Ascending aorta (tissue), 2 donors: ENCODE results near the gene MAP3K4. TPM values are rescaled to one million over a fixed set of nuclear protein-coding genes. Genes with fewer than 3 reads are reported as not detected.

ENCODE experiments used
- DNase-seq, 2 donors: peaks; one replicate each; pipeline ENCODE4 v3.0.0-alpha.2; 2019; ENCODE audit warnings: low spot score in 2 of 2
- H3K27ac ChIP-seq, 2 donors: fragments of 200-600 bp; sonication (generic); one replicate each; pipeline ENCODE4 v1.5.1; 2016 to 2017; ENCODE audit warnings: mild to moderate bottlenecking in 1 of 2
- H3K27me3 ChIP-seq: fragments of 200-600 bp; sonication (generic); one replicate; pipeline ENCODE4 v1.5.1; 2017
- H3K36me3 ChIP-seq, 2 donors: fragments of 200-600 bp; sonication (generic); one replicate each; pipeline ENCODE4 v1.5.1; 2016
- H3K4me1 ChIP-seq, 2 donors: fragments of 200-600 bp; sonication (generic); one replicate each; pipeline ENCODE4 v1.5.1; 2016 to 2017; ENCODE audit warnings: mild to moderate bottlenecking in 1 of 2
- H3K4me3 ChIP-seq, 2 donors: fragments of 200-600 bp; sonication (generic); one replicate each; pipeline ENCODE4 v1.5.1; 2016 to 2017; ENCODE audit warnings: mild to moderate bottlenecking in 1 of 2
- H3K9me3 ChIP-seq, 2 donors: fragments of 200-600 bp; sonication (generic); one replicate each; pipeline ENCODE4 v1.5.1; 2016
- CTCF ChIP-seq, 3 experiments: fragments of 200-600 bp in 2 of 3; fragments of 450-650 bp in 1 of 3; sonication (generic) in 2 of 3; IDR thresholded peaks; one replicate each; pipeline ENCODE4 v1.5.1; 2016 to 2019; ENCODE audit warnings: antibody characterized with exemption in 3 of 3, mild to moderate bottlenecking in 1 of 3, moderate library complexity in 1 of 3
- intact Hi-C: fragments of 100-400 bp; cut with DNase I; formaldehyde crosslinking; loops from one replicate; pipeline ENCODE4 v1.15.1; 2023
- total RNA-seq: library from RNA; depleted of rRNA; stranded (reverse); fragments of >200 nt; gene quantifications from one replicate; pipeline ENCODE4 v1.1.0, GENCODE V29; 2016

Gene MAP3K4
- total RNA-seq, 1 donor from 2014 or later: 14.9 TPM

- intact Hi-C loops: no loop called here
Measured at GRCh38 chr6:161135695-161136591, 144.4 kb downstream of the MAP3K4 start.

GRCh38 chr6:161136655-161137054, 145.1 kb downstream of the MAP3K4 start:
- H3K36me3 ChIP-seq: peaks cover 6 to 28% of the 10 kb centered on the region in 2 donors
- intact Hi-C loops: no loop called here
- H3K27me3 ChIP-seq: no peaks in the 10 kb centered on the region
- no peak overlapping the region for H3K4me3 ChIP-seq
- DNase-seq: no peak
- H3K9me3 ChIP-seq: no peaks in the 10 kb centered on the region
- no peak overlapping the region for H3K27ac ChIP-seq
- TF ChIP-seq CTCF (IDR thresholded peaks at IDR 0.05): no peak
- no peaks in the 10 kb centered on the region for H3K4me1 ChIP-seq

More at GRCh38 chr6:161135695-161136591, 144.4 kb downstream of the MAP3K4 start:
- Histone ChIP-seq H3K4me1 (no peaks in the 10 kb centered on the region), H3K36me3 (peaks cover 6 to 28% of the 10 kb centered on the region in 2 donors), H3K27ac (no peak overlapping the region), H3K9me3 (no peaks in the 10 kb centered on the region), H3K27me3 (no peaks in the 10 kb centered on the region), H3K4me3 (no peak overlapping the region)
- no peak for TF ChIP-seq CTCF (IDR thresholded peaks at IDR 0.05)
- no peak for DNase-seq

GRCh38 chr6:161137320-161137719, 145.8 kb downstream of the MAP3K4 start:
- H3K4me1 ChIP-seq: no peaks in the 10 kb centered on the region

GRCh38 chr6:161137839-161138542, 146.4 kb downstream of the MAP3K4 start:
- no peak for DNase-seq
- H3K9me3 ChIP-seq: no peaks in the 10 kb centered on the region
- intact Hi-C loops: no loop called here

More at GRCh38 chr6:161137320-161137719, 145.8 kb downstream of the MAP3K4 start:
- intact Hi-C loops: no loop called here
- H3K36me3 ChIP-seq: peaks cover 6 to 28% of the 10 kb centered on the region in 2 donors
- H3K27me3 ChIP-seq: no peaks in the 10 kb centered on the region
- no peaks in the 10 kb centered on the region for H3K9me3 ChIP-seq
- no peak for TF ChIP-seq CTCF (IDR thresholded peaks at IDR 0.05)
- H3K27ac ChIP-seq: no peak overlapping the region
- DNase-seq: no peak
- H3K4me3 ChIP-seq: no peak overlapping the region

More at GRCh38 chr6:161137839-161138542, 146.4 kb downstream of the MAP3K4 start:
- Histone ChIP-seq H3K36me3 (peaks cover 6 to 23% of the 10 kb centered on the region in 2 donors), H3K27me3 (no peaks in the 10 kb centered on the region), H3K4me3 (no peak overlapping the region), H3K4me1 (no peaks in the 10 kb centered on the region), H3K27ac (no peak overlapping the region)
- no peak for TF ChIP-seq CTCF (IDR thresholded peaks at IDR 0.05)
